HG02885 (cell line): Measurements from ENCODE around the gene KARS1.
A peak's percentile ranks its signal among the peaks of the same experiment; 100 is the strongest.
"Not testable (repeated sequence)": the region's sequence is repeated elsewhere in the genome, so short reads cannot be mapped to it uniquely, and the experiment has no call there.

Source experiments
- ATAC-seq: cut with Tn5 transposase; IDR thresholded peaks from one replicate; pipeline ENCODE4 v1.9.1; 2021; ENCODE audit warnings: mild to moderate bottlenecking; ENCODE audit not compliant: unreplicated experiment, poor library complexity

The KARS1 gene

DNA sequence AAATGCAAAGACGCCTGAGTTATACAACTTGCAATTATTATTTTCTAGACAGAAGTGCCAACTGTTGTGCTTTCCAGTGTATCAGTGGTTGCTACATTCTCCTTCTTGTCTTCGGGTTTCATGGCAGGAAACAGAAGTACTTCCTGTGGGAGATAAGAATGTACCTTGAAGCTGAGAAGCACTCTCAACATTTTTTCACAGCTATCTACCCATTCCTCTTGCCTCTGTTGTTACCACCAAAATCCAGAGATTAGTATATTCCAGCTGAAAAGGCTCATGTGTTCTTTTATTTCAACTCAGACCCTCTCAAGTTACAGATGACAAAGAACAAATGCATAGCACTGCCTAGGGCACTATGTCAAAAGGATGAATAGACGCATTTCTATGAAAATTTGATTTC lies 19.6 kb downstream of the KARS1 start:
- ATAC-seq: no peak

DNA sequence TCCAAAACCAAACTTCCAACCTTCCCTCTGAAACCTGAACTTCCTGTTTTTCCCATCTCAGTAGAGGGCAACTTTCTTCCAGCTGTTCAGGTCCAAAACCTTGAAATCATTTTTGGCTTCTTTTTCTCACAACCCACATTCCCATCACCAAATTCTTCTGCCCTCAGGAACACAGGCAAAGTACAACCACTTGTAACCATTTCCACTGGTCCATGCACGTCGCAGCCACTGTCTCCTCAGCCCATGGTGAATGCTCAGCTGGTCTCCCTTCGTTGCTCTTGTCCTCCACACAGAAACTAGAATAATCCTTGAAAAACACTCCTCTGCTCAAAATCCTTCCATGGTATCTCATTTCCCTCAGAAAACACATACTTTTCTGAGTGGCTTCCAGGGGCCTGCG lies 20.7 kb downstream of the KARS1 start:
- ATAC-seq: no peak

GRCh38 chr16:75624921-75625334 lies 22.5 kb downstream of the KARS1 start:
- no peak for ATAC-seq

DNA sequence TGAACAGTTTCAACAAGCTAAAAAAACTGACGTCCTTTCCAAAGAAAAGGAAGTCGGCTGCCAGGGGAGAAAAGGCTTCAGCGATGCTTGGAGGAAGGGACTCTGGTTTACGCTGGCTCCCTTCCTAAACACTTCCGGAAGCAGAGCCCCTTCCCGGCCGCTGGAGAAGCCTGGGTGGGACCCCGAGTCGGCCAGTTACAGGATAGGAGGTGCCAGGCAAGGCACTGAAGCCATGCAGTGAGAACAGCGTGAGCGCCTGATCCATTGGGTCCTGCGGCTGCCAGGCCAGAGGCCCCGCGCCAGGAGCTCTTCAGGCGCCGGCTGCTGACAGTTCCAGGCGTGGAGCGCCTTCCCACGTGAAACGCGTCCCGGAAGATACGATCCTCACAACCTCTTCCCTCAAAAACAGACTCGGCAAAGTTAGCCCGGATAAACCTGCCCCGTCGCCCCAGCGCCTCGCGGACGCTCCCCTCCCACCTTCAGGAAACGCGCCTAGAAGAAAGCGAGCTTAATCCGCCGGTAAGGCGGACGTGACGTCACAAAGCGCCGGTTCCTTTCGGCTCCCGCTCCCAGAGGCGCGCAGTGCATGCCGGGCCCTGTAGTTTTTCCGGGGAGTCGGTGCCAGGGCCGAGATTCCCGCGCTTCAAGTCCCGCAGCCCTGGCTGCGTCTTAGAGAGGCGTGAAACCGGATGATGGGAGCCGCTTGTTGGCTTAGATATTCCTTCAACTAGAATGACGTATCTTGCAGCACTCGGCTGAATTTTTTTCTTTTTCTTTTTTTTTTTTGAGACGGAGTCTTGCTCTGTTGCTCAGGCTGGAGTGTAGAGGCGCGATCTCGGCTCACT lies 24.5 kb downstream of the KARS1 start, which contains the start of gene ADAT1:
Gene ADAT1, minus strand, starts transcription at position 521 of the 845 bp plus-strand sequence. CDS start 2,482 bp downstream, outside the sequence.
- peak; percentile 92 for ATAC-seq

DNA sequence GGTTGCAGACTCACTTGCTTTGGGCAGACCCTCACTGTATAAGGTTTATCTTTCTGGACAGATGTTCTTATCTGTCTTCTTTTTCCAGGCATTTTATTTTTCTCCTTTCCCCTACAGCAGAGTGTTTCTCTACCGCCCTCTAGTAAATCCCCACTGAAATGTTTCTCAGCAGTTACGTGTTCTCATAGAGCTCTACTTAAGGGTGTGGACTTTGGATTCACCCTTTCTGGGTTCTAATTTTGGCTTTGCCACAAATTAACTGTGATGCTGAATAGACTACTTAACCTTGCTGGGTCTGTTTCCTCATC lies 26.3 kb downstream of the KARS1 start:
- ATAC-seq: no peak

GRCh38 chr16:75620326-75621169 lies 26.9 kb downstream of the KARS1 start:
- ATAC-seq: no peak

DNA sequence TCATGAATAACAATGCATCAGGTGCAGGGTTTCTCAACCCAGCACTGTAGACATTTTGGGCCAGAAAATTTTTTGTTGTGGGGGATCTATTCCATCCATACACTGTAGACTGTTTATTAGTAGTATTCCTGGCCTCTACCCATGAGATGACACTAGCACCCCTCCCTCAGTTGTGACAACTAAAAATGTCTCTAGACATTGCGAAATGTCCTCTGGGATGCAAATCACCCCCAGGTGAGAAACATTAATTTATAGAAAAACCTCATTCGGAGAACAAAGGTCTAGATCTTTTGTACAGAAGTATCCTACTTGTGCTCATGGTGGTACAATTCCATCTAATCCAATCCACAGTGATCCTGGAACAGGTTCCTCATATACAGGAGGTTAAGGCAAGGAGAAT lies 28.7 kb downstream of the KARS1 start:
- ATAC-seq: no peak

DNA sequence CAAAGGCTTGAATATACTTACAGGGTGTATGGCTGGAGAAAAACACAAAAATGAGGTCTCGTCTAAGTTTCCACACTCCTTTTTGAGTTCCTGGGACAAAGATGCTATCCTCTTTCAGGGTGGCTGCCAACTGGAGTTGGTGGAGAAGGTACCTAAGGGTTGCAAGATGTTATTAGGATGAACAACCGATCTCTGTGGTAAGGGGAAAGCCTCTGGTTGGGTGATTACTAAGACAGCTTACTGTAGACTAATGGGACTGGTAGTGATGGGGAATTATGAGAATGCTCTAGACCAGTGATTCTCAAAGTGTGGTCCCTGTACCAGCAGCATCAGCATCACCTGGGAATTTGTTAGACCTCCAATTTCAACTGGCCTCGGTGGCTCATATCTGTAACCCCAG lies 30.3 kb downstream of the KARS1 start:
- ATAC-seq: no peak

- ATAC-seq: peak; percentile 69
Measured at GRCh38 chr16:75616521-75617010, 30.9 kb downstream of the KARS1 start.

DNA sequence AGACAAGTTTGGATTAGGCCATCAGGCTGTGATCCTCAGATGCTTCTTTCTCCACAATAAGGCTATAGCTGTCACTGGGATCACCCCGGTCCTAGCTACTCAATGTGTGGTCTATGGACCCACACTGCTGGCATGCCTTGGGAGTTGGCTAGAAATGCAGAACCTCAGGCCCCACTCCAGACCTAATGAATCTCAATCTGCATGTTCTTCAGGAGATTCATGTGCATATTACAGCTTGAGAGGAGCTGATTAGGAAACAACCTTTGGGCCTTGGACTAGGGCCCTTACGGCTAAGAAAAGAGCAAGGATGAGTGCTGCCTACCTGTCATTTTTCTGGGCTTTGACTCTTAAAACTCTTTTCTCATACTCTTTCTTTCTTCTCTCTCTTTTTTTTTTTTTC lies 31.8 kb downstream of the KARS1 start:
- no peak for ATAC-seq

DNA sequence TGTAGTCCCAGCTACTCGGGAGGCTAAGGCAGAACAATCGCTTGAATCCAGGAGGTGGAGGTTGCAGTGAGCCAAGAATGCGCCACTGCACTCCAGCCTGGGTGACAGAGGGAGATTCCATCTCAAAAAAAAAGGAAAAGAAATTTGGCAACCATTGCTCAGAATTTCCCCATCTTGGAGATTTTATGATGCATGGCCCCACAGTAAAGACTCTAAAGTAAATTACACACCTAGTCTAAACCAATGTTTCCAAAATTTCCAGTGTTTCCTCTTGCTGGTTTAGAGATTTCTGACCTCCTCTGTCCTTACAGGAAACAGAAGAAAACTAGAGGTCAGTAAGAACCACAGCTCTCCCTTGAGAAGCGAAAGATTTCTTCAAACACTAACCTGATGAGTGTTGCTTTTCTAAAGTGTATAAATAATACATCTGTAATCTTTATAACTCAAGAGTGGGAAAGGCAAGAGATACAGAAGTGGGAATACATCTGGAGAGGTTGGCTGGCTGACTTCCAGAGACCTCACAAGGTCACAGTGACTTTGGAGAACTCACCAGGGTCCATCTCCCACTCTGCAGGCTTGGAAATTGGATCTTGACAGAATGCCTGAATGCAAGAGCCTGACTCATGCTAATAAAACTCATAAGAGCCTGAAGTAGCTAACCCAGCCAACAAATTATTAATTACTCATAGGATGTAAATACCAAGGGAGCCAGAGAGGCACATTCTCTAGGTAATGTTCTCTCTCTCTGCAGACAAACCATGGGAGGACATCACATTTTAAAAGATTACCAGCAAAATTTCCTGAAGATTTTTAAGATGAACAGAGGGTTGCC lies 33.2 kb downstream of the KARS1 start:
- no peak for ATAC-seq

DNA sequence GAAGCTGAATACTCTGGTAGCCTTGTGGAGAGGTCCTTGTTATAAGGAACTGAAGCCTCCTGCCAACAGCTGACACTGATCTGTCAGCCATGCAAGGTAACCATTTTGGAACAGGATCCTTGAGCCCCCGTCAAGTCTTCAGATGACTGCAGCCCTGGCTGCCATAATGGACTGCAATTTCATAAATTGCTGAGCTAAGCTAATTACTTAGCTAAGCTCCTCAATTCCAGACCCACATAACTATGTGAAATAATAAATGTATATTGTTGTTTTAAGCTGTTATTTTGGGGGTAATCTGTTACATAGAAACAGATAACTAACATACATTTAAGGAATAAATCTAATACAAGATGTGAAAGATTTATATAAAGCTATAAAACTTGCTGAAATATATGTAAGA lies 41.0 kb downstream of the KARS1 start:
- no peak for ATAC-seq

- no peak for ATAC-seq
Measured at GRCh38 chr16:75603241-75603640, 44.2 kb downstream of the KARS1 start.

DNA sequence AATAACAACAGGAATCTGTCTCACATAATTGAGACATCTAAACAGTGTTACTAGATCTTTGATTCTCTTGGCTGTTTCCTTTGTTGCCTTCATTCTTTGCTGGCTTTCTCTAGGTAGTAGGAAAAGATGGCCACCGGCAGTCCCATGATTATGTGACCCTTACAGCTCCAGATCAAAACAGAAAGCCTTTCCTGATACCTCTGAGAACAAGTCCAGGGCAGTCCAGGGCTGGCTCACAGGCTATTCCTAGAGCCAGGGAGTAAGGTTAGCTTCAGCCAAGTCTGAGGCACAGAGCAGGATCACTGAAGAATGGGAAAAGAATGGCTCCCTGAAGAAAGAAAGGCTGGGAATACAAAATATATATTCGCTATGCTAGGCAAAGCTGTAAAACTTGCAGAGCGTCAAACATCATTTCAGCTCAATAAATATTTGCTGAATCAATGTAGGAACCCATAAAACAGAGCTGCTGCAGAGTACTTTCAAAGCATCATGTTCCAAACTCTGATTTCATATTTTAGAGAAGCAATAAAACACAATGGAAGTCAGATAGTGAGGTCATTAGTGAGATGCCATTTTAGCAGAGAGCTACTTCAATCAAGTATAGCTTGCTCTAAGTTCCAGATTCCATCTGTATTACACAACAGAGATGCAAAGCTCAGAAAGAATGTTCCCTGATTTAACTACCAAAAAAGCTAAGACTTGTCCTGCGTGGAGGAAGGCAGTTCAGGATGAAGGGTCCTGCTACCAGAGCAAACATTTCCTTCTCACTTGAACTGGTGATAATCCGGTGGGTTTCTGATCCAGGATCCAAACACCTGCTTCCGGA lies 47.8 kb downstream of the KARS1 start:
- ATAC-seq: no peak

- ATAC-seq: no peak
Measured at GRCh38 chr16:75593825-75594820, 53.3 kb downstream of the KARS1 start.

- ATAC-seq: no peak
Measured at GRCh38 chr16:75593308-75593707, 54.2 kb downstream of the KARS1 start.

GRCh38 chr16:75591927-75592326 lies 55.5 kb downstream of the KARS1 start:
- ATAC-seq: not testable (repeated sequence)
